ENCODE measurements around the gene VWF.
"Not testable (repeated sequence)": the region's sequence is repeated elsewhere in the genome, so short reads cannot be mapped to it uniquely, and the experiment has no call there.

Gene VWF

DNA sequence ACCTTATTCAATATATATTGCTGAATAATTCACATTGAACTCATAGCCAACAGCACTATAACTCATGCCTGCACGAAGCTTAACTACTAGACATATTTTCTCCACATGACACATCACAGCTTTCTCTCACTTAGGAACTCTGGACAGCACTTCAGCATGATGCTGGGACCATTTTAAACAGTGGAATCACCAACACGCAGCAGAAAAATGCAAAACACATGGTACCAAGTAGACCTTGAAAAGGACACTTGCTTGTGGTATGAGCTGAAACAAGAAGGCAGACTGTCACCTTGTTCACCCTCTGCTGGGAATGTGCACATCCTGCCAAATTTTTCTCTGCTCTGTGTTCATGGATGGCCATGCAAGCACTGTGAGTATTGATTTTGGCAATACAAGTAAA lies 40.9 kb upstream of the VWF start:
- TF ChIP-seq CTCF (IDR thresholded peaks at IDR 0.05; ENCODE audit: control insufficient read depth, extremely low read depth, insufficient read depth) = no peak
- H3K4me3 ChIP-seq (ENCODE audit: low read depth, low read length) = no peak overlapping the region
- no peak for DNase-seq (ENCODE audit: low read depth)

GRCh38 chr12:6163416-6164060 lies 39.1 kb upstream of the VWF start:
- no peak for DNase-seq (ENCODE audit: low read depth)
- H3K4me3 ChIP-seq (ENCODE audit: low read depth, low read length) = no peak overlapping the region
- TF ChIP-seq CTCF (IDR thresholded peaks at IDR 0.05; ENCODE audit: control insufficient read depth, extremely low read depth, insufficient read depth) = no peak

GRCh38 chr12:6161124-6161882 lies 36.8 kb upstream of the VWF start:
- DNase-seq (ENCODE audit: low read depth) = no peak
- no peak overlapping the region for H3K4me3 ChIP-seq (ENCODE audit: low read depth, low read length)
- TF ChIP-seq CTCF (IDR thresholded peaks at IDR 0.05; ENCODE audit: control insufficient read depth, extremely low read depth, insufficient read depth) = no peak

DNA sequence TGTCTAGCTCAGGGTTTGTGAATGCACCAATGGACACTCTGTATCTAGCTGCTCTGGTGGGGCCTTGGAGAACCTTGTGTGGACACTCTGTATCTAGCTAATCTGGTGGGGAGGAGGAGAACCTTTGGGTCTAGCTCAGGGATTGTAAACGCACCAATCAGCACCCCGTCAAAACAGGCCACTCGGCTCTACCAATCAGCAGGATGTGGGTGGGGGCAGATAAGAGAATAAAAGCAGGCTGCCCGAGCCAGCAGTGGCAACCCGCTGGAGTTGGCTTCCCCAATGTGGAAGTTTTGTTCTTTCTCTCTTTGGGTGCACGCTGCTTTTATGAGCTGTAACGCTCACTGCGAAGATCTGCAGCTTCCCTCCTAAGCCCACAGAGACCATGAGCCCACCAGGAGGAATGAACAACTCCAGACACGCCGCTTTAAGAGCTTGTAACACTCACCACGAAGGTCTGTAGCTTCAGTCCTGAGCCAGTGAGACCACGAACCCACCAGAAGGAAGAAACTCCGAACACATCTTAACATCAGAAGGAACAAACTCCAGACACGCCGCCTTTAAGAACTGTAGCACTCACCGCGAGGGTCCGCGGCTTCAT lies 35.7 kb upstream of the VWF start:
- DNase-seq (ENCODE audit: low read depth) = not testable (repeated sequence)

DNA sequence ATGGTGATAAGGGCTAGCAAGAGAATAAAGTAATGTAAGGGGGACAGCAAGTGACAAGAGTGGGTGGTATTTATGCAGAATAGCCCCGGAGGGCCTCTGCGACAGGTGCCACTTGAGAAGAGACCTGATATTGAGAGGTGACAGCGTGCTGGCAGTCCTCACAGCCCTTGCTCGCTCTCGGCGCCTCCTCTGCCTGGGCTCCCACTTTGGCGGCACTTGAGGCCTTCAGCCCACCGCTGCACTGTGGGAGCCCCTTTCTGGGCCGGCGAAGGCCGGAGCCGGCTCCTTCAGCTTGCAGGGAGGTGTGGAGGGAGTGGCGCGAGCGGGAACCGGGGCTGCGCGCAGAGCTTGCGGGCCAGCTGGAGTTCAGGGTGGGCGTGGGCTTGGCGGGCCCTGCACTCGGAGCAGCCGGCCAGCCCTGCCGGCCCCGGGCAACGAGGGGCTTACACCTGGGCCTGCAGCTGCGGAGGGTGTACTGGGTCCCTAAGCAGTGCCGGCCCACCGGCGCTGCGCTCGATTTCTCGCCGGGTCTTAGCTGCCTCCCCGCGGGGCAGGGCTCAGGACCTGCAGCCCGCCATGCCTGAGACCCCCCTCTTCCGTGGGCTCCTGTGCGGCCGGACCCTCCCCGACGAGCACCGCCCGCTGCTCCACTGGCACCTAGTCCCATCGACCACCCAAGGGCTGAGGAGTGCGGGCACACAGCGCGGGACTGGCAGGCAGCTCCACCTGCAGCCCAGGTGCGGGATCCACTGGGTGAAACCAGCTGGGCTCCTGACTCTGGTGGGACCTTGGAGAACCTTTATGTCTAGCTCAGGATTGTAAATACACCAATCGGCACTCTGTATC lies 34.9 kb upstream of the VWF start:
- DNase-seq (ENCODE audit: low read depth) = not testable (repeated sequence)

More for the DNA sequence above, 35.7 kb upstream of the VWF start:
- not testable (repeated sequence) for H3K4me3 ChIP-seq (ENCODE audit: low read depth, low read length)

GRCh38 chr12:6158749-6159148 lies 34.3 kb upstream of the VWF start:
- H3K4me3 ChIP-seq (ENCODE audit: low read depth, low read length) = no peak overlapping the region
- no peak for DNase-seq (ENCODE audit: low read depth)
- TF ChIP-seq CTCF (IDR thresholded peaks at IDR 0.05; ENCODE audit: control insufficient read depth, extremely low read depth, insufficient read depth) = no peak

More for the DNA sequence above, 34.9 kb upstream of the VWF start:
- not testable (repeated sequence) for H3K4me3 ChIP-seq (ENCODE audit: low read depth, low read length)

- no peak for DNase-seq (ENCODE audit: low read depth)
- H3K4me3 ChIP-seq (ENCODE audit: low read depth, low read length) = no peak overlapping the region
- no peak for TF ChIP-seq CTCF (IDR thresholded peaks at IDR 0.05; ENCODE audit: control insufficient read depth, extremely low read depth, insufficient read depth)
Observed at GRCh38 chr12:6158255-6158654, 33.8 kb upstream of the VWF start.

Measured in LNCaP clone FGC (cell line).